AG04449 (cell line): Measurements from ENCODE around the gene IL1B.

Source experiments
- CTCF ChIA-PET: fragments of 350-600 bp; formaldehyde crosslinking; extraction: SDS; loops from one replicate; lab custom pipeline; 2021; ENCODE audit warnings: antibody characterized with exemption; lab: Yijun Ruan, JAX
- POLR2A ChIA-PET: fragments of 400-600, 350-600 bp; formaldehyde crosslinking; extraction: SDS; loops from one replicate; lab custom pipeline; 2020; ENCODE audit warnings: antibody characterized with exemption, inconsistent platforms; lab: Yijun Ruan, JAX
- DNase-seq: peaks from one replicate; pipeline ENCODE4 v3.0.0-alpha.2; 2010; ENCODE audit warnings: low read depth, low spot score
- H3K4me3 ChIP-seq: 2 replicates; pipeline ENCODE4 v1.5.1; 2011; ENCODE audit warnings: low read depth, mild to moderate bottlenecking, control low read depth, low read length
- CTCF ChIP-seq: IDR thresholded peaks from one replicate; pipeline ENCODE4 v1.5.1; 2011; ENCODE audit warnings: mild to moderate bottlenecking, moderate library complexity, low read length, control low read depth, inconsistent platforms; ENCODE audit not compliant: insufficient read depth; ENCODE audit errors: missing control alignments

The IL1B gene

GRCh38 chr2:112880696-112881095, 44.1 kb upstream of the IL1B start:
- DNase-seq: no peak
- TF ChIP-seq CTCF: no peak
- ChIA-PET POLR2A (no interaction called here), CTCF (interaction anchor here (2.2 kb wide), 1 partner anchor 132 kb away, joined by 12 read pairs; no protein-coding TSS in a partner anchor)
- no peak overlapping the region for H3K4me3 ChIP-seq

- CTCF ChIA-PET: interaction anchor here (1.1 to 2.2 kb wide), 3 partner anchors 62 to 131 kb away, joined by 3 to 12 read pairs (median 3); no protein-coding TSS in a partner anchor
- TF ChIP-seq CTCF: no peak
- POLR2A ChIA-PET: no interaction called here
- H3K4me3 ChIP-seq: no peak overlapping the region
- DNase-seq: no peak
Measured at GRCh38 chr2:112880091-112880531, 43.5 kb upstream of the IL1B start.

- no peak overlapping the region for H3K4me3 ChIP-seq
- TF ChIP-seq CTCF: no peak
- ChIA-PET CTCF (interaction anchor here (1.1 to 2.2 kb wide), 3 partner anchors 62 to 130 kb away, joined by 3 to 12 read pairs (median 3); no protein-coding TSS in a partner anchor), POLR2A (interaction anchor here (1.1 kb wide), 1 partner anchor 12 kb away, joined by 3 read pairs; no protein-coding TSS in a partner anchor)
- DNase-seq: no peak
Measured at GRCh38 chr2:112879491-112880041, 43.0 kb upstream of the IL1B start.

GRCh38 chr2:112877423-112877822, 40.8 kb upstream of the IL1B start:
- CTCF ChIA-PET: interaction anchor here (1.0 to 1.2 kb wide), 2 partner anchors 25 to 128 kb away, joined by 3 to 5 read pairs; no protein-coding TSS in a partner anchor
- no peak for TF ChIP-seq CTCF
- POLR2A ChIA-PET: no interaction called here
- DNase-seq: no peak
- no peak overlapping the region for H3K4me3 ChIP-seq

GRCh38 chr2:112876971-112877361, 40.4 kb upstream of the IL1B start:
- TF ChIP-seq CTCF: no peak
- no peak for DNase-seq
- CTCF ChIA-PET: interaction anchor here (1.0 to 1.2 kb wide), 2 partner anchors 26 to 128 kb away, joined by 3 to 5 read pairs; no protein-coding TSS in a partner anchor
- H3K4me3 ChIP-seq: no peak overlapping the region
- POLR2A ChIA-PET: no interaction called here

GRCh38 chr2:112876257-112876970, 39.8 kb upstream of the IL1B start:
- no peak for TF ChIP-seq CTCF
- no peak overlapping the region for H3K4me3 ChIP-seq
- POLR2A ChIA-PET: no interaction called here
- DNase-seq: no peak
- CTCF ChIA-PET: interaction anchor here (1.2 kb wide), 1 partner anchor 127 kb away, joined by 5 read pairs; no protein-coding TSS in a partner anchor
